Measurements from ENCODE around the gene ARHGAP26.

DNA sequence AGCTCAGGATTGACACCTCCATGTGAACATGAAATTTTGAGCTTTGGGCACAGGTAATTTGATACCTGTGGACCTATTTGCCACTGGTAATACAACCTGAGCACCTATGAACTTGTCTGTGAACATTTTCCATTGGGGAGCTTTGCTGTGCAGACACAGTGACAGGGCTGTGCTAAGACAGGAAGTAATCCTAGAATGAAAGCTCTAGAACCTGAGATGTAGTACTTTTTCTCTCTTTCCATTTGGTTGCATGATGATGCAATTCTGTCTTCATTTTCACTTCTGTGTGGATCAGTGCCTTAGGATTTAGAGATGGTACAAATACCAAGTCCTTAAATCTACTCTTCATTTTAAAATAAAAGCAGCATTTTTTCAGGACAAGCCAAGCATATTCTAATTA lies 416.4 kb downstream of the ARHGAP26 start:
- TF ChIP-seq, protein P1, sequence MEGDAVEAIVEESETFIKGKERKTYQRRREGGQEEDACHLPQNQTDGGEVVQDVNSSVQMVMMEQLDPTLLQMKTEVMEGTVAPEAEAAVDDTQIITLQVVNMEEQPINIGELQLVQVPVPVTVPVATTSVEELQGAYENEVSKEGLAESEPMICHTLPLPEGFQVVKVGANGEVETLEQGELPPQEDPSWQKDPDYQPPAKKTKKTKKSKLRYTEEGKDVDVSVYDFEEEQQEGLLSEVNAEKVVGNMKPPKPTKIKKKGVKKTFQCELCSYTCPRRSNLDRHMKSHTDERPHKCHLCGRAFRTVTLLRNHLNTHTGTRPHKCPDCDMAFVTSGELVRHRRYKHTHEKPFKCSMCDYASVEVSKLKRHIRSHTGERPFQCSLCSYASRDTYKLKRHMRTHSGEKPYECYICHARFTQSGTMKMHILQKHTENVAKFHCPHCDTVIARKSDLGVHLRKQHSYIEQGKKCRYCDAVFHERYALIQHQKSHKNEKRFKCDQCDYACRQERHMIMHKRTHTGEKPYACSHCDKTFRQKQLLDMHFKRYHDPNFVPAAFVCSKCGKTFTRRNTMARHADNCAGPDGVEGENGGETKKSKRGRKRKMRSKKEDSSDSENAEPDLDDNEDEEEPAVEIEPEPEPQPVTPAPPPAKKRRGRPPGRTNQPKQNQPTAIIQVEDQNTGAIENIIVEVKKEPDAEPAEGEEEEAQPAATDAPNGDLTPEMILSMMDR (IDR thresholded peaks at IDR 0.05; ENCODE audit: poor library complexity, severe bottlenecking), result no peak
- no peak for TF ChIP-seq EZH2 (IDR thresholded peaks at IDR 0.05; ENCODE audit: borderline replicate concordance, insufficient read depth, low read length, poor library complexity, severe bottlenecking)
- no peak for TF ChIP-seq POLR2AphosphoS5 (IDR thresholded peaks at IDR 0.05)
- TF ChIP-seq TAF1 (IDR thresholded peaks at IDR 0.05; ENCODE audit: low read depth), result no peak
- TF ChIP-seq, protein P2, sequence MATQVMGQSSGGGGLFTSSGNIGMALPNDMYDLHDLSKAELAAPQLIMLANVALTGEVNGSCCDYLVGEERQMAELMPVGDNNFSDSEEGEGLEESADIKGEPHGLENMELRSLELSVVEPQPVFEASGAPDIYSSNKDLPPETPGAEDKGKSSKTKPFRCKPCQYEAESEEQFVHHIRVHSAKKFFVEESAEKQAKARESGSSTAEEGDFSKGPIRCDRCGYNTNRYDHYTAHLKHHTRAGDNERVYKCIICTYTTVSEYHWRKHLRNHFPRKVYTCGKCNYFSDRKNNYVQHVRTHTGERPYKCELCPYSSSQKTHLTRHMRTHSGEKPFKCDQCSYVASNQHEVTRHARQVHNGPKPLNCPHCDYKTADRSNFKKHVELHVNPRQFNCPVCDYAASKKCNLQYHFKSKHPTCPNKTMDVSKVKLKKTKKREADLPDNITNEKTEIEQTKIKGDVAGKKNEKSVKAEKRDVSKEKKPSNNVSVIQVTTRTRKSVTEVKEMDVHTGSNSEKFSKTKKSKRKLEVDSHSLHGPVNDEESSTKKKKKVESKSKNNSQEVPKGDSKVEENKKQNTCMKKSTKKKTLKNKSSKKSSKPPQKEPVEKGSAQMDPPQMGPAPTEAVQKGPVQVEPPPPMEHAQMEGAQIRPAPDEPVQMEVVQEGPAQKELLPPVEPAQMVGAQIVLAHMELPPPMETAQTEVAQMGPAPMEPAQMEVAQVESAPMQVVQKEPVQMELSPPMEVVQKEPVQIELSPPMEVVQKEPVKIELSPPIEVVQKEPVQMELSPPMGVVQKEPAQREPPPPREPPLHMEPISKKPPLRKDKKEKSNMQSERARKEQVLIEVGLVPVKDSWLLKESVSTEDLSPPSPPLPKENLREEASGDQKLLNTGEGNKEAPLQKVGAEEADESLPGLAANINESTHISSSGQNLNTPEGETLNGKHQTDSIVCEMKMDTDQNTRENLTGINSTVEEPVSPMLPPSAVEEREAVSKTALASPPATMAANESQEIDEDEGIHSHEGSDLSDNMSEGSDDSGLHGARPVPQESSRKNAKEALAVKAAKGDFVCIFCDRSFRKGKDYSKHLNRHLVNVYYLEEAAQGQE (IDR thresholded peaks at IDR 0.05; ENCODE audit: borderline replicate concordance), result no peak
- no peak for TF ChIP-seq EP300 (conservative IDR thresholded peaks at IDR 0.05; ENCODE audit: poor library complexity, severe bottlenecking)
- no peak for TF ChIP-seq RAD21 (conservative IDR thresholded peaks at IDR 0.05)
